ENCODE measurements around the gene LARP7.

The LARP7 gene

GRCh38 chr4:112636688-112637551, at the start of gene LARP7, which contains the start of gene ZGRF1 (continued):
- TF ChIP-seq PRDM10 (tag by site-specific recombination; IDR thresholded peaks at IDR 0.05): peak; percentile 90
- no peak for TF ChIP-seq BCL11A (tag by site-specific recombination; IDR thresholded peaks at IDR 0.05; ENCODE audit: low read depth)
- TF ChIP-seq ZNF518A (tag by site-specific recombination; conservative IDR thresholded peaks at IDR 0.05; ENCODE audit: low read depth): peak; percentile 74
- TF ChIP-seq KLF16 (tag by site-specific recombination; IDR thresholded peaks at IDR 0.05): 0 out of 2 replicates have a peak, but pooled peaks have one; percentile 40
- no peak for TF ChIP-seq ZNF664 (tag by site-specific recombination; IDR thresholded peaks at IDR 0.05)
- no peak for TF ChIP-seq ZNF140 (tag by site-specific recombination; IDR thresholded peaks at IDR 0.05)
- TF ChIP-seq MZF1 (tag by site-specific recombination; IDR thresholded peaks at IDR 0.05; ENCODE audit: borderline replicate concordance): no peak
- TF ChIP-seq ZNF658 (tag by site-specific recombination; IDR thresholded peaks at IDR 0.05): no peak
- TF ChIP-seq ZNF362 (tag by site-specific recombination; IDR thresholded peaks at IDR 0.05): no peak
- peak; percentile 62; the same call in 1 of the 2 replicates for TF ChIP-seq ZNF24 (tag by site-specific recombination; IDR thresholded peaks at IDR 0.05)
- no peak; the same call in 1 of the 2 replicates for TF ChIP-seq ZNF639 (tag by site-specific recombination; IDR thresholded peaks at IDR 0.05)
- TF ChIP-seq ZEB2 (tag by site-specific recombination; IDR thresholded peaks at IDR 0.05): peak; percentile 98
- no peak for TF ChIP-seq OSR2 (tag by site-specific recombination; IDR thresholded peaks at IDR 0.05)
- peak; percentile 45; the same call in 1 of the 2 replicates for TF ChIP-seq ZNF561 (tag by site-specific recombination; IDR thresholded peaks at IDR 0.05; ENCODE audit: borderline replicate concordance)
- no peak for TF ChIP-seq ZSCAN23 (tag by site-specific recombination; IDR thresholded peaks at IDR 0.05)
- TF ChIP-seq ZNF416 (tag by site-specific recombination; IDR thresholded peaks at IDR 0.05): no peak
- TF ChIP-seq SCRT2 (tag by site-specific recombination; IDR thresholded peaks at IDR 0.05): no peak
- peak; percentile 23; the same call in 1 of the 2 replicates for TF ChIP-seq ZFP37 (tag by site-specific recombination; IDR thresholded peaks at IDR 0.05)
- no peak for TF ChIP-seq ZNF707 (tag by site-specific recombination; IDR thresholded peaks at IDR 0.05)
- no peak for TF ChIP-seq ZSCAN18 (tag by site-specific recombination; IDR thresholded peaks at IDR 0.05)
- TF ChIP-seq ZBTB1 (tag by site-specific recombination; IDR thresholded peaks at IDR 0.05): no peak
- TF ChIP-seq ZNF645 (tag by site-specific recombination; IDR thresholded peaks at IDR 0.05): no peak
- TF ChIP-seq ZBTB20 (tag by site-specific recombination; IDR thresholded peaks at IDR 0.05): no peak
- no peak for TF ChIP-seq ZNF610 (tag by site-specific recombination; IDR thresholded peaks at IDR 0.05; ENCODE audit: borderline replicate concordance)
- no peak for TF ChIP-seq ZNF37A (tag by site-specific recombination; IDR thresholded peaks at IDR 0.05)
- no peak for TF ChIP-seq ZNF350 (tag by site-specific recombination; IDR thresholded peaks at IDR 0.05)

Measured in HEK293 (cell line).